Fibroblast of lung (primary cell): ENCODE data around the gene NKD2. TPM values are rescaled to one million over a fixed set of nuclear protein-coding genes. Genes with fewer than 3 reads are reported as not detected.

Experiments used
- DNase-seq, 2 donors: peaks; one replicate each; pipeline versions ENCODE4 v3.0.0 to v3.0.0-alpha.2; 2010; ENCODE audit warnings: low read depth in 2 of 2
- H2AFZ ChIP-seq: 2 replicates; pipeline ENCODE4 v1.5.1; 2012; ENCODE audit warnings: low read length, control low read depth, inconsistent platforms
- H3K27ac ChIP-seq: 2 replicates; pipeline ENCODE4 v1.5.1; 2011; ENCODE audit warnings: low read length, control low read depth; ENCODE audit not compliant: insufficient read depth
- H3K27me3 ChIP-seq: 2 replicates; pipeline ENCODE4 v1.5.1; 2011; ENCODE audit warnings: mild to moderate bottlenecking, low read length; ENCODE audit not compliant: control insufficient read depth, insufficient read depth
- H3K36me3 ChIP-seq: 2 replicates; pipeline ENCODE4 v1.5.1; 2011; ENCODE audit warnings: low read length; ENCODE audit not compliant: control insufficient read depth, insufficient read depth
- H3K4me1 ChIP-seq: 2 replicates; pipeline ENCODE4 v1.5.1; 2011; ENCODE audit warnings: low read length; ENCODE audit not compliant: control insufficient read depth, insufficient read depth; ENCODE audit errors: extremely low read depth
- H3K4me2 ChIP-seq: 2 replicates; pipeline ENCODE4 v1.5.1; 2011; ENCODE audit warnings: low read length, control low read depth; ENCODE audit not compliant: insufficient read depth; ENCODE audit errors: extremely low read depth
- H3K4me3 ChIP-seq, 4 experiments: fragments of 200-600 bp in 1 of 4; sonication (generic) in 1 of 4; replicated peaks in 1 of 4; 2 replicates each; pipeline ENCODE4 v1.5.1; 2011 to 2016; ENCODE audit warnings: low read length in 4 of 4, low read depth in 3 of 4, mild to moderate bottlenecking in 3 of 4, control low read depth in 2 of 4, inconsistent platforms in 1 of 4, mixed read lengths in 1 of 4; ENCODE audit not compliant: insufficient read depth in 1 of 4; ENCODE audit errors: control extremely low read depth in 1 of 4
- H3K79me2 ChIP-seq: 2 replicates; pipeline ENCODE4 v1.5.1; 2012; ENCODE audit warnings: mild to moderate bottlenecking, low read length, inconsistent platforms; ENCODE audit not compliant: control insufficient read depth, insufficient read depth
- H3K9ac ChIP-seq: 2 replicates; pipeline ENCODE4 v1.5.1; 2011; ENCODE audit warnings: mild to moderate bottlenecking, low read length, control low read depth; ENCODE audit not compliant: insufficient read depth
- H3K9me3 ChIP-seq: 2 replicates; pipeline ENCODE4 v1.5.1; 2012; ENCODE audit warnings: low read depth, low read length; ENCODE audit not compliant: control insufficient read depth, insufficient read depth
- H4K20me1 ChIP-seq: 2 replicates; pipeline ENCODE4 v1.5.1; 2011; ENCODE audit warnings: low read length; ENCODE audit not compliant: control insufficient read depth, insufficient read depth; ENCODE audit errors: extremely low read depth
- CTCF ChIP-seq, 2 donors: IDR thresholded peaks in 1 of 2; conservative IDR thresholded peaks in 1 of 2; 1 replicate in 1 of 2; 2 replicates in 1 of 2; pipeline ENCODE4 v1.5.1; 2011 to 2012; ENCODE audit warnings: low read length in 2 of 2, control low read depth in 1 of 2, inconsistent platforms in 1 of 2, low read depth in 1 of 2, mild to moderate bottlenecking in 1 of 2
- EZH2 ChIP-seq: IDR thresholded peaks from 2 replicates; pipeline ENCODE4 v1.5.1; 2012; ENCODE audit warnings: low read length, control low read depth, mild to moderate bottlenecking; ENCODE audit errors: missing control alignments
- polyA plus RNA-seq, 2 donors: library from polyadenylated mRNA; depleted of rRNA in 1 of 2; stranded (reverse) in 1 of 2; unstranded in 1 of 2; fragments of >200 nt; gene quantifications; 2 replicates each; pipeline ENCODE4 v1.2.1, GENCODE V29; 2011 to 2012; ENCODE audit warnings: missing spikeins in 1 of 2
- total RNA-seq: library from RNA; depleted of rRNA; stranded (reverse); fragments of >200 nt; gene quantifications from 2 replicates; pipeline ENCODE4 v1.2.1, GENCODE V29; 2014

The NKD2 gene
- total and polyA plus RNA-seq, 2 donors (not counting 1 experiment from before 2014, with no cell fraction given): under 0.01 TPM; not detected in 1

GRCh38 chr5:979100-979817 lies 29.3 kb upstream of the NKD2 start:
- Histone ChIP-seq H3K4me2 (no peak overlapping the region), H3K4me3 (no peak overlapping the region), H3K27ac (no peak overlapping the region), H3K4me1 (no peaks in the 10 kb centered on the region), H3K27me3 (peaks cover 7% of the 10 kb centered on the region), H3K9me3 (no peaks in the 10 kb centered on the region), H2AFZ (no peak overlapping the region), H3K9ac (no peak overlapping the region), H3K79me2 (no peaks in the 10 kb centered on the region), H3K36me3 (no peaks in the 10 kb centered on the region), H4K20me1 (no peaks in the 10 kb centered on the region)
- no peak for DNase-seq
- no peak for TF ChIP-seq EZH2
- no peak for TF ChIP-seq CTCF (conservative IDR thresholded peaks at IDR 0.05 in 1 of 2, IDR thresholded peaks at IDR 0.05 in 1 of 2; ENCODE audit: low read depth in 1 of 2, low read length in 2 of 2)

- no peak overlapping the region for H3K4me3 ChIP-seq
- no peak for TF ChIP-seq CTCF (conservative IDR thresholded peaks at IDR 0.05 in 1 of 2, IDR thresholded peaks at IDR 0.05 in 1 of 2; ENCODE audit: low read depth in 1 of 2, low read length in 2 of 2)
- no peak for TF ChIP-seq EZH2
- peak in 1 of 2 donors; percentile 64 for DNase-seq
- no peaks in the 10 kb centered on the region for H3K4me1 ChIP-seq
- H3K4me2 ChIP-seq: peak overlapping the region; percentile 13
- no peaks in the 10 kb centered on the region for H3K36me3 ChIP-seq
- H3K27ac ChIP-seq: no peak overlapping the region
- no peaks in the 10 kb centered on the region for H4K20me1 ChIP-seq
- H3K9me3 ChIP-seq: no peaks in the 10 kb centered on the region
- peaks cover 7% of the 10 kb centered on the region for H3K27me3 ChIP-seq
- H3K9ac ChIP-seq: no peak overlapping the region
- no peaks in the 10 kb centered on the region for H3K79me2 ChIP-seq
- H2AFZ ChIP-seq: no peak overlapping the region
Observed at GRCh38 chr5:980001-980588, 28.5 kb upstream of the NKD2 start.

GRCh38 chr5:980966-981365 lies 27.6 kb upstream of the NKD2 start:
- H3K4me3 ChIP-seq: no peak overlapping the region

More at GRCh38 chr5:980966-981365, 27.6 kb upstream of the NKD2 start:
- no peak overlapping the region for H2AFZ ChIP-seq
- H3K36me3 ChIP-seq: no peaks in the 10 kb centered on the region
- TF ChIP-seq CTCF (conservative IDR thresholded peaks at IDR 0.05 in 1 of 2, IDR thresholded peaks at IDR 0.05 in 1 of 2; ENCODE audit: low read depth in 1 of 2, low read length in 2 of 2): no peak
- no peak for TF ChIP-seq EZH2
- no peaks in the 10 kb centered on the region for H3K9me3 ChIP-seq
- no peaks in the 10 kb centered on the region for H3K79me2 ChIP-seq
- H3K4me1 ChIP-seq: no peaks in the 10 kb centered on the region
- no peak overlapping the region for H3K4me2 ChIP-seq
- no peak overlapping the region for H3K27ac ChIP-seq
- no peak overlapping the region for H3K9ac ChIP-seq
- peak in 1 of 2 donors; percentile 36 for DNase-seq
- H4K20me1 ChIP-seq: no peaks in the 10 kb centered on the region
- peaks cover 7% of the 10 kb centered on the region for H3K27me3 ChIP-seq
